Limb (tissue), 2 donors: ENCODE measurements around the gene MAGEA9.
A peak's percentile ranks its signal among the peaks of the same experiment; 100 is the strongest.
"Not testable (repeated sequence)": the region's sequence is repeated elsewhere in the genome, so short reads cannot be mapped to it uniquely, and the experiment has no call there.

ENCODE experiments used
- DNase-seq, 2 donors: peaks; one replicate each; pipeline ENCODE4 v3.0.0-alpha.2; 2016; ENCODE audit errors: extremely low spot score in 2 of 2

The MAGEA9 gene

GRCh38 chrX:149807747-149808458 lies 26.2 kb downstream of the MAGEA9 start:
- no peak for DNase-seq

GRCh38 chrX:149818652-149819051 lies 36.9 kb downstream of the MAGEA9 start:
- DNase-seq: no peak

GRCh38 chrX:149819371-149819770 lies 37.6 kb downstream of the MAGEA9 start:
- DNase-seq: no peak

- no peak for DNase-seq
Observed at GRCh38 chrX:149825424-149825823, 43.7 kb downstream of the MAGEA9 start.

- DNase-seq: no peak
Observed at GRCh38 chrX:149827254-149827653, 45.5 kb downstream of the MAGEA9 start.

- no peak for DNase-seq
Observed at GRCh38 chrX:149829751-149830191, 48.0 kb downstream of the MAGEA9 start.

GRCh38 chrX:149830192-149830873 lies 48.6 kb downstream of the MAGEA9 start:
- DNase-seq: peak; percentile 4 to 42

- DNase-seq: no peak
Observed at GRCh38 chrX:149831473-149831872, 49.7 kb downstream of the MAGEA9 start.

GRCh38 chrX:149836728-149837127 lies 55.0 kb downstream of the MAGEA9 start:
- DNase-seq: not testable (repeated sequence)

- no peak for DNase-seq
Observed at GRCh38 chrX:149837167-149837566, 55.4 kb downstream of the MAGEA9 start.
